HG02571 (cell line): ENCODE measurements around the gene NDUFC2.
"Not testable (repeated sequence)": the region's sequence is repeated elsewhere in the genome, so short reads cannot be mapped to it uniquely, and the experiment has no call there.

Experiments used
- ATAC-seq: cut with Tn5 transposase; IDR thresholded peaks from one replicate; pipeline ENCODE4 v1.9.1; 2021; ENCODE audit warnings: mild to moderate bottlenecking, moderate library complexity; ENCODE audit not compliant: unreplicated experiment

The NDUFC2 gene

GRCh38 chr11:78056093-78056492, 23.6 kb downstream of the NDUFC2 start:
- ATAC-seq: no peak

- no peak for ATAC-seq
These were observed 24.7 kb downstream of the NDUFC2 start for GRCh38 chr11:78054971-78055370.

- ATAC-seq: no peak
These were observed 28.5 kb downstream of the NDUFC2 start for GRCh38 chr11:78050964-78051831.

GRCh38 chr11:78049348-78049747, 30.3 kb downstream of the NDUFC2 start:
- ATAC-seq: no peak

GRCh38 chr11:78048561-78048960, 31.1 kb downstream of the NDUFC2 start:
- ATAC-seq: no peak

DNA sequence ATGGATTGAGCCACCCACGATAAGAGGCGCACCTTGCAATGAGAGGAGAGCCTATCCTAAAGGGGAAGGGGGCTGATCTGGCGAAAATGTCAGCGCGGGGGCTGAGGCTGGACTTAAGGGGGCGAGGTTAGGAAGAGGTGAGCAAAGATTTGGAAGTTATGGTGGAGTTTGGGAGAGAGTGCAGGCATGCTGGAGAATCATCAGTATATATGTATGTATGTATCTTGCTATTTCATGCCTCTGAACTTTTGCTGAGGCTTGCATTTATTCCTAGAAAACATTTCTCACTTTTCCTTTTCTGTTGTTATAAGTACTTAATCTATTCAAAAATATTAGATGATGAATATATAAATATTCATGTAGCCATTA, 33.2 kb downstream of the NDUFC2 start:
- no peak for ATAC-seq

DNA sequence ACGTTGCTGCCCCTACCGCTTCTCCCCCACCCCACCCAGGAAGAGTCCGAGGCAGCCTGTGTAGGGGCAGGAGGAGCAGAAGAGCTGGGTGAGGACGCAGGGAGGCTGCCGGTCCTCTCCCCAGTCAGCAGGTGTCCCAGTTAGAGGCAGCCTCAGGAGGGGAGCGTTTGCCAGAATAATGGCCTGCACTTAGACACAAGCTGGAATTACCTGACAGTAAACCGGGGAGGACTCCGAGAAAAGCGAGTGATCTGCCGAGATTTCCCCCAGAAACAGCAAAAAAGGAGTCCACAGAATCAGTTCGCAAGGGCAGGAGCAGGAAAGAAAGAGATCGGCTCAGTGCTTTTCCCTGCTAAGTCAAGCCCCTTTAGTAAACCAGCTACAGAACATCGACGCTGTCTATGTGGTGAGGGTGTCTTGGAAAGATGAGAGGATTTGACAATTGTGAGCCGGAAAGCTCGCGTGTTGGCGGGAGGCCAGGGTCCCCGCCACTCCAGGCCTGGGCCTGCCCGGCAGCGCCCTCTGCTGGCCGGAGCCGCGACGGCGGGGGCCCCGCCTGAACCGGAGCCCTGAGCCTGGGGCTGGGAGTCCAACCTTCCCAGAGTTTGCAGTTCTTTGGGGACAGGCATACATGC, 33.7 kb downstream of the NDUFC2 start:
- ATAC-seq: no peak

- ATAC-seq: no peak
These were observed 35.0 kb downstream of the NDUFC2 start for GRCh38 chr11:78044706-78045105.

- no peak for ATAC-seq
These were observed 37.7 kb downstream of the NDUFC2 start for GRCh38 chr11:78041843-78042440.

DNA sequence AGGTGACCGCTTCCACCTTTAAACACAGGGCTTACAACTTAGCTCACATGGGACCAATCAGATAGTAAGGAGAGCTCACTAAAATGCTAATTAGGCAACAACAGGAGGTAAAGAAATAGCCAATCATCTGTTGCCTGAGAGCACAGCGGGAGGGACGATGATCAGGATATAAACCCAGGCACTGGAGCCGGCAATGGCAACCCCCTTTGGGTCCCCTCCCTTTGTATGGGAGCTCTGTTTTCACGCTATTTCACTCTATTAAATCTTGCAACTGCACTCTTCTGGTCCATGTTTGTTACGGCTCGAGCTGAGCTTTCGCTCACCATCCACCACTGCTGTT, 38.3 kb downstream of the NDUFC2 start:
- ATAC-seq: not testable (repeated sequence)

- ATAC-seq: no peak
These were observed 38.8 kb downstream of the NDUFC2 start for GRCh38 chr11:78040691-78041379.

GRCh38 chr11:78039919-78040671, 39.6 kb downstream of the NDUFC2 start:
- ATAC-seq: no peak

DNA sequence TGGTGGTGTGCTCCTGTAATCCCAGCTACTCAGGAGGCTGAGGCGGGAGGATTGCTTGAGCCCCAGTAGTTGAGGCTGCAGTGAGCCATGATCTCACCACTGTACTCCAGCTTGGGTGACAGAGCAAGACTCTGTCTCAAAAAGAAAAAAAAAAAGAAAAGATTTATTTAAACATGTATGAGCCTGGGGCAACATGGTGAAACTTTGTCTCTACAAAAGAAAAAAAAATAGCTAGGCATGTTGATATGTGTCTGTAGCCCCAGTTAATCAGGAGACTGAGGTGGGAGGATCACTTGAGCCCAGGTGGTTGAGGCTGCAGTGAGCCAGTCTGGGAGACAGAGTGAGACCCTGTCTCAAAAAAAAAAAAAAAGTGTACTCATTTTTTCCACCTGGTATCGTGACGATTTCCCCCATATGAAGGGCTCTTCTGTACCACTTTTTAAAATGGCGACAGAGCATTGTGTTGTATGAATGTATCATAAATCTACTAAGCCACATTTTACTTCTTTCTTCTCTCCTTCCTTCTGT, 40.2 kb downstream of the NDUFC2 start:
- ATAC-seq: no peak

DNA sequence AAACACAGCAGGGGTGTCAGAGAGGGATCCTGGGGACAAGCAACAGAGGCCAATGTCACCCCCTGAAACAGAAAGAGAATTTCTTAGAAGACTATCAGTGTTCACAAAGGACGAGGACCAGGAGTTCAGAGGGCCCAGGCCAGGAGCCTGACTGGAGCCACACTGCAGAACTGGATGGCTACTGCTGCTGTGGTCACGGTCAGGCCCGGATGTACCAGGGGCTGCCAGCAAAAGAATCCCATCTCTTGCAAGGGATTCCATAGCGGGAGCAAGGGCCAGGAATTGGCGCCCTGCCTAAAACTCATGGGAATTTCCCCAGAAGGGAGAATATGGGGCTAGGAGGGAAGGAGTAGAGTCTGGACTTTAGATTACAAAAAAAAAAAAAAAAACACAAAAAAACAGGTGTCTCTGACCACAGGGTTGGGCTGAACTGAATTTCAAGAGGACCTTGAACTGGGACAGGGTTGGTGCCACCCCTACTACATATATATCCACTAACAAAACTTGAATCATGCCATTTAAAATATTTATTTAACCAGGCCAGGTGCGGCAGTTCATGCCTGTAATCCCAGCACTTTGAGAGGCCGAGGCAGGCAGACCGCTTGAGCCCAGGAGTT, 40.9 kb downstream of the NDUFC2 start:
- no peak for ATAC-seq

- ATAC-seq: no peak
These were observed 41.6 kb downstream of the NDUFC2 start for GRCh38 chr11:78037825-78038620.

DNA sequence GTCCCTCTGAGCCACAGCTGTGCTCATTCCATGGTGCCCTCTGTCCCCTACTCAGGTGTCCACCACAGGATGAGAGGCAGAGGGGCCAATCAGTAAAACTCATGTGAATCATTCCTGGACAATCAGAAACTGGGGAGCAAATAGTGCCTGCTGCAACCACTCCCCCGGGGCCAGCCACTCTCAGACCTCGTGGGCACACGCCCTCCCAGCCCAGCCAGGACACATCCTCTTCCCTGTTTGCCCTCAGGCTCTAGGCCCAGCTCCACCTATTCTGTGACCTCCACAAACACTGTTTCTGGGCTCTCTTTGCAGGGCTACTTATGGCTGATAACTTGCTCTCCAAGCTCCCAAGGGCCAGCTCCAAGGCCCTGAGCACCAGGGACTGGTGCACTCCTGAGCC, 42.6 kb downstream of the NDUFC2 start:
- no peak for ATAC-seq

GRCh38 chr11:78036313-78036712, 43.3 kb downstream of the NDUFC2 start:
- ATAC-seq: no peak

GRCh38 chr11:78034623-78035022, 45.0 kb downstream of the NDUFC2 start:
- ATAC-seq: no peak

GRCh38 chr11:78033040-78033439, 46.6 kb downstream of the NDUFC2 start:
- ATAC-seq: no peak
